Inflammatory macrophage treated with lipopolysaccharide for 1 hour (primary cell): ENCODE results near the gene SQSTM1.

ENCODE experiments used
- DNase-seq, 2 donors: peaks; one replicate each; pipeline ENCODE4 v3.0.0-alpha.2; 2020 to 2022

Gene SQSTM1

GRCh38 chr5:179874536-179875292, 54.0 kb downstream of the SQSTM1 start:
- no peak for DNase-seq

DNA sequence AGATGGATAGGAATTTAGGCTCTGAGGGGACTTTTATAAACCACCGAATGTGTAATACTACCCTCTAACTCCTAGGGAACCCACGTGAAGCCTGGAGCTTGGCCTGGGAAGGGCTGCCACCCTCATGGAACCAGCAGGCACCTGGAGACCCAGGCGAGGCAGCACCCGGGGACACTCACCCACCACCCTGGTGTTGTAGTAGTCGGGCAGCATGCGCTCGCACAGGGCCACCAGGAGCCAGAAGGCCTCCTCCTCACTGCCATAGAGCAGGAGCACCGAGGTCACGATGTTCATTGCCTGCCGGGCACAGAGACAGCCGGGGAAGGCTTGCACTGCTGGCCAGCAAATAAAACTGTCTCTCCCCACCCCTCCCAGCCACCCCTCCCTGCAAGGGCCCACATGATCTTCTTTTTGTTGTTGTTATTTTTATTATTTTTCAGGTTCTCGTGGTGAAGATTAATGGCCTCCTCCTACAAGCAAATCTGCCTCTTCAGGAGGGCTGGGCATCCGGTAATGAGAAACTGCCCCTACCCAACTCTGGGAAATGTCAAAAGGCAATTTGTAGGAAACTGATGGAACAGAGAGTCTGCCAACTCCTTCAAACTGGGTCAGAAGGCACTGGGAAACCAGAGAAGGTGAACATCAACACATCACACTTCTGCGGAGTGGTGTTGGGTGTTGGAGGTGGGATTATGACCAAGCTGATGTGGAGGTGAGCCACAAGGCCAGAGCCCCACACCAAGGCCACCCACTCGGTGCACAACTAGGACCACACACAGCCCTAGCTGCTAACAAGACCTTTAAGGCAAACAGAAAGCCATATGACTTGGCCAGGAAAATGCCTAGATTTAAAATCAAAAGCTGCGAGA, 55.3 kb downstream of the SQSTM1 start:
- no peak for DNase-seq

DNA sequence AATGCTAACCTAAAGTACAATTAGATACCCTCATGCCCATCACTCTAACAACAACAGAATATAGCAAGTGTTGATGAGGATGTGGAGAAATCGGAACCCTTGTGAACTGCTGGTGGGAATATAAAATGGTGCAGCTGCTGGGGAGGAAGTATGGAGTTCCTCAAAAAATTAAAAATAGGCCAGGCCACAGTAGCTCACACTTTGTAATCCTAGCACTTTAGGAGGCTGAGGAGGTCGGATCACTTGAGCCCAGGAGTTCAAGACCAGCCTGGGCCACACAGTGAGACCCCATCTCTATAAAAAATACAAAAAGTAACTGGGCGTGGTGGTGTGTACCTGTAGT, 55.9 kb downstream of the SQSTM1 start:
- DNase-seq: peak; percentile 28

DNA sequence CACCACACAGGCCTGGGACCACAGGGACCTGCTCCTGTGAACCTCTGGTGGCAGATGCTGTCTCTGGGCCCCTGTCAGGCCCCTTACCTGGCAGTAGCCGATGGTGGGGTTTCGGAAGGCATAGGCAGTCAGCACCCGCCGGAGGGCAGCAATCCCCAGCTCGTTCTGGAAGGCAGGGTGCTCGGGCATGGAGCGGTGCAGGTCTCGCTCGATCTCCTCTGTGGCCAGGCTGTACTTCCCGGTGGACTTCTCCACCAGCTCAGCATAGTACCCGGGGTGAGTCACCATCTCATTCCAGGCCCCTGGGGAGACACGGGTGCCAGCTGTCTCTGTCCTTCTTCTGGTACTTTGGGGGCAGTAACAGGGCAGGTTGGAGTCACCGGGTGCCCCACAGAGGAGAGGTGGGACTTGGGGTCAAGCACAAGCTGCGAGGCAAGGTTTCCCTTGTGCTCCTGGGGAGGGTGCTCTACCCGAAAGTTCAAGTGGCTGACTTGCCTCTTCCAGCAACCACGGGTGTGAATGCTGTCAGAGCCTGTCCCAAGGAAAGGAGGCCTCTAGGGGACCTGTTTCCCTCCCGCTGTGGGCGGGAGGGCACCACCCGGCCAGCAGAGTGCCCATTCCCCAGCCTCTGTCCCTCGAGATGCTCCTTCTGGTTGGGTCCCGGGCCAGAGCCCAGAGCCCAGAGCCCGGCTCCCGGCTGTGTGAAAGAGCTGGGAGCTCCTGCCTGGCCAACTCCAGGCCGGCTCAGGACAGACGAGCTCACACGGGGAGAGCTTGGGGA, 57.7 kb downstream of the SQSTM1 start:
- no peak for DNase-seq

DNA sequence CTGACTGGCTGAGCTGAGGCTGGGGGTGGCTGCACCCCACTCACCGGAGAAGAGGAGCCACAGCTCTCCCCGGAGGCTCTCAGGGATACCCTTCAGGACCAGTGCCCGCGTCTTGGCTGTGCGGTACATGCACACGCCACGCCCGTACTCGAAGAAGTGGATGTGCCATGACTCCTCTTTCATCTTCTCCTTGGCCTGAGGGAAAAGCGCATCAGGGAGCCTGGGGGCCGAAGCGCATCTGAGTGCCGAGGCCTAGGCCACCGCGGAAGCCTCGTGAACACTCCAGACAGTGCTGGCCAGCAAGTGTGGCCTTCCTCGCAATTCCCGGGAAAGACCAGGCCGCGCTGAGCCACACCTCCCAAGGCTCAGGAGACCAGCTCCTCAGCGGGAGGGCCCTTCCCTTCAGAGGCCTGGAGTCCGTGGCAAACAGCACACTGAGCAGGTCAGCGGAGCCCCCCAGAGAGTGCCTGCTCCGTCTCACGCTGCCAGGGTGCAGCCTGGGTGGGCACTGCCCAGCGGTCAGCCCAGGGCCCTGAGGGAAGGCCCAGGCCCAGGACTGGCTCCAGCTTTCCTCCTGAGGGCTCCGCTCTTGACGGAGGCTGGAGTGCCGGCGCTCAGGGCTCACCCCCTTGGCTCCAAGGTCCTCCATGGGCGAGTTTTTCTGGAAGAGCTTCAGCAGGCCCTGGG, 58.4 kb downstream of the SQSTM1 start:
- DNase-seq: no peak

GRCh38 chr5:179879690-179880010, 58.9 kb downstream of the SQSTM1 start:
- no peak for DNase-seq

DNA sequence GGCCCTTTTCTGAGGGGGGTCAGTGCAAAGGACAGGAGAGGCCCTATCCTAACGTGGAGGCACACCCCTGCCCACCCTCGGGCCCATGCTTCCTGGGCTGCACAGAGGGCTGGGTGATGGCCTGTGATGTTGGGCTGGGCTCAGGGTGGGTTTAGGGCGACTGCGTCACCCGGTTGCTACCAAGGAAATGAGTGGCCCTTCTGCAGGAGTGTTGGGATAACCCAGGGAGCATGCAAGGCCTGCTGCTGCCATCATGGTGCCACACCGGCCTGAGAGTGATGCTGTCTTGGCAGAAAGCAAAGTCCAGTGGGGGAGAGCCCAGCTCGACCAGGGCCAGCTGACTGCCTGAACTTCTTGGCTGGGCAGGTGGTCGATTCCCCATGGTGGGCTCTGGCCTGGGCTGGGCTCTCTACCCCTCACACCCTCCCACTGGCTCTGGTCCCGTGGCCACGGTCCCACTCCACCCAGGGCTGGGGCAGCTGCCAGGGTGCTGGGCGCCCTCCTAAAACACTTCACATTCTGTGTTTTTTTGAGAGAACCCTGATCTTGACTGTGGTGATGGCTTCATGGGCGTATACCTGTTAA, 59.5 kb downstream of the SQSTM1 start:
- no peak for DNase-seq

DNA sequence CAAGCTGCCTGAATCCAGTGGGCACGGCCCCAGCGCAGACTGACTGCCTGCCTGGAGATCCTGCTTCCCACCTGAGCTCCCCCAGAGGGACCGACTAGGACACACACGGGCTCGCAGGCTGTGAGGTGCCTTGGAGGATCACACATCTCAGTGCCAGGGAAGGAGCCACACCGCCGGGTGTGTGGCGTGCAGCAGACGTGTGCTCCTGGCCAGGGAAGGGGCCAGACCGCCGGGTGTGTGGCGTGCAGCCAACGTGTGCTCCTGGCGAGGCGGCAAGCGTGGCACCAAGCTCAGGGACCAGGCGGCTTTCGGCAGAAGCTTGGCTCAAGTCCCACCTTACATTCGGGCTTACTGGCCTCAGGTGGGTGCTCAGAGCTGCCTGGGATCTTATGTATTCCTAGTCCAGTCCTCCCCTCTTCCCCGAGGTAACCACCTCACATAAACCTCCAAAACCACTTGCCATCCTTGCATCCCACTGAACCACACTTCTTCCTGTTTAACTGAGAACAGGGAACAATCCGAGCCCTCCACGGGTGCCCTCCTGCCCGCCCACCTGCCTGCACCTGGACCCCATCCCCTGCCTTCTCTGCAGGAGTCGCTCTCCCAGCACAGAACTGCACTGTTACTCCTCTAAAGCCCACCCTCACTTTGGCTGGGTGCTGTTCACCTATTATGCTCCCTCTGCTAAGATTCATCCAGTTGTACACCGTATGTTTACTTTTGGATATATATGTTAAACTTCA, 60.3 kb downstream of the SQSTM1 start:
- DNase-seq: no peak

- no peak for DNase-seq
Measured at GRCh38 chr5:179882338-179882737, 61.6 kb downstream of the SQSTM1 start.

GRCh38 chr5:179883163-179883562, 62.5 kb downstream of the SQSTM1 start:
- no peak for DNase-seq

- no peak for DNase-seq
Measured at GRCh38 chr5:179885491-179886090, 64.9 kb downstream of the SQSTM1 start.

- no peak for DNase-seq
Measured at GRCh38 chr5:179886190-179886911, 65.6 kb downstream of the SQSTM1 start.

GRCh38 chr5:179887095-179887494, 66.4 kb downstream of the SQSTM1 start:
- DNase-seq: no peak
